H9 (cell line): Measurements from ENCODE around the gene SP5. TPM values are rescaled to one million over a fixed set of nuclear protein-coding genes. Genes with fewer than 3 reads are reported as not detected.

Experiments
- DNase-seq: peaks from one replicate; pipeline ENCODE4 v3.0.0-alpha.2; 2017
- H2AFZ ChIP-seq: one replicate; pipeline ENCODE4 v1.6.1; 2013; ENCODE audit warnings: mild to moderate bottlenecking, low read length, control low read depth, moderate library complexity
- H2AK5ac ChIP-seq: 2 replicates; pipeline ENCODE4 v1.6.1; 2013; ENCODE audit warnings: low read length, control low read depth, mixed read lengths; ENCODE audit not compliant: insufficient read length
- H2BK120ac ChIP-seq: one replicate; pipeline ENCODE4 v1.6.1; 2013; ENCODE audit warnings: low read depth, mild to moderate bottlenecking, low read length, control low read depth, inconsistent platforms; ENCODE audit not compliant: poor library complexity, severe bottlenecking
- H2BK12ac ChIP-seq: 2 replicates; pipeline ENCODE4 v1.6.1; 2013; ENCODE audit warnings: low read length, control low read depth, mixed read lengths, low read depth; ENCODE audit not compliant: insufficient read length
- H2BK15ac ChIP-seq: 2 replicates; pipeline ENCODE4 v1.6.1; 2013; ENCODE audit warnings: low read depth, low read length, control low read depth
- H2BK20ac ChIP-seq: one replicate; pipeline ENCODE4 v1.6.1; 2013; ENCODE audit warnings: low read depth, mild to moderate bottlenecking, low read length, control low read depth, inconsistent platforms; ENCODE audit not compliant: poor library complexity, severe bottlenecking
- H2BK5ac ChIP-seq: 2 replicates; pipeline ENCODE4 v1.6.1; 2013; ENCODE audit warnings: low read length, control low read depth, mixed read lengths; ENCODE audit not compliant: insufficient read length
- H3K14ac ChIP-seq: 2 replicates; pipeline ENCODE4 v1.6.1; 2013; ENCODE audit warnings: low read length, control low read depth; ENCODE audit not compliant: insufficient read depth
- H3K18ac ChIP-seq: 2 replicates; pipeline ENCODE4 v1.6.1; 2013; ENCODE audit warnings: low read depth, mild to moderate bottlenecking, mixed read lengths, low read length, control low read depth; ENCODE audit not compliant: insufficient read length
- H3K23ac ChIP-seq: 2 replicates; pipeline ENCODE4 v1.6.1; 2013; ENCODE audit warnings: low read length, control low read depth, mixed read lengths, low read depth; ENCODE audit not compliant: insufficient read length
- H3K23me2 ChIP-seq: 2 replicates; pipeline ENCODE4 v1.6.1; 2013; ENCODE audit warnings: low read depth, mild to moderate bottlenecking, mixed read lengths, low read length, control low read depth; ENCODE audit not compliant: insufficient read length, poor library complexity, severe bottlenecking
- H3K27ac ChIP-seq: 2 replicates; pipeline ENCODE4 v1.5.1; 2013; ENCODE audit warnings: low read length, control low read depth, mixed read lengths, low read depth; ENCODE audit not compliant: insufficient read length
- H3K27me3 ChIP-seq: 2 replicates; pipeline ENCODE4 v1.6.1; 2013; ENCODE audit warnings: low read length, control low read depth, inconsistent platforms; ENCODE audit not compliant: insufficient read depth
- H3K4ac ChIP-seq: 2 replicates; pipeline ENCODE4 v1.6.1; 2013; ENCODE audit warnings: low read depth, mild to moderate bottlenecking, control low read depth, inconsistent platforms, low read length, moderate library complexity
- H3K4me1 ChIP-seq: 2 replicates; pipeline ENCODE4 v1.6.1; 2013; ENCODE audit warnings: low read length, control low read depth, inconsistent platforms; ENCODE audit not compliant: insufficient read depth
- H3K4me2 ChIP-seq: 2 replicates; pipeline ENCODE4 v1.6.1; 2013; ENCODE audit warnings: low read length, control low read depth, mixed read lengths; ENCODE audit not compliant: insufficient read length, insufficient read depth
- H3K56ac ChIP-seq: 2 replicates; pipeline ENCODE4 v1.6.1; 2013; ENCODE audit warnings: low read depth, mild to moderate bottlenecking, mixed read lengths, low read length, control low read depth; ENCODE audit not compliant: insufficient read length
- H3K79me1 ChIP-seq: 2 replicates; pipeline ENCODE4 v1.6.1; 2013; ENCODE audit warnings: low read depth, mild to moderate bottlenecking, moderate library complexity, low read length, control low read depth, inconsistent platforms; ENCODE audit not compliant: insufficient read depth, poor library complexity, severe bottlenecking
- H3K79me2 ChIP-seq: 2 replicates; pipeline ENCODE4 v1.6.1; 2013; ENCODE audit warnings: low read length, control low read depth, inconsistent platforms; ENCODE audit not compliant: insufficient read depth
- H3K9ac ChIP-seq: 2 replicates; pipeline ENCODE4 v1.6.1; 2013; ENCODE audit warnings: low read length, control low read depth, mixed read lengths; ENCODE audit not compliant: insufficient read length; ENCODE audit errors: extremely low read depth
- H3K9me3 ChIP-seq: one replicate; pipeline ENCODE4 v1.6.1; 2013; ENCODE audit warnings: low read depth, low read length, inconsistent platforms; ENCODE audit not compliant: control insufficient read depth
- H3T11ph ChIP-seq: one replicate; pipeline ENCODE4 v1.6.1; 2013; ENCODE audit warnings: mild to moderate bottlenecking, low read length, control low read depth, inconsistent platforms
- H4K20me1 ChIP-seq: one replicate; pipeline ENCODE4 v1.6.1; 2013; ENCODE audit not compliant: control insufficient read depth, insufficient read length, insufficient read depth
- H4K5ac ChIP-seq: 2 replicates; pipeline ENCODE4 v1.6.1; 2013; ENCODE audit warnings: low read depth, mild to moderate bottlenecking, mixed read lengths, low read length, control low read depth; ENCODE audit not compliant: insufficient read length
- H4K8ac ChIP-seq: replicated peaks from 2 replicates; pipeline ENCODE4 v1.6.1; 2013; ENCODE audit warnings: low read length, control low read depth, mixed read lengths, low read depth; ENCODE audit not compliant: insufficient read length
- H4K91ac ChIP-seq: 2 replicates; pipeline ENCODE4 v1.6.1; 2013; ENCODE audit warnings: low read depth, mild to moderate bottlenecking, moderate library complexity, mixed read lengths, low read length, control low read depth; ENCODE audit not compliant: insufficient read length
- H3K27ac Mint-ChIP-seq, 3 experiments: 2 replicates in 2 of 3; 3 replicates in 1 of 3; pipeline ENCODE4 v1.8.0; 2020 to 2021; ENCODE audit warnings: mixed read lengths in 3 of 3, mild to moderate bottlenecking in 1 of 3, moderate library complexity in 1 of 3
- H3K27me3 Mint-ChIP-seq: 2 replicates; pipeline ENCODE4 v1.8.0; 2021; ENCODE audit warnings: low read depth, mild to moderate bottlenecking, moderate library complexity, mixed read lengths
- H3K36me3 Mint-ChIP-seq, 3 experiments: 2 replicates in 2 of 3; 3 replicates in 1 of 3; pipeline ENCODE4 v1.8.0; 2020 to 2021; ENCODE audit warnings: low read depth in 3 of 3, mixed read lengths in 3 of 3; ENCODE audit not compliant: insufficient read depth in 1 of 3
- H3K4me1 Mint-ChIP-seq, 2 experiments: 2 replicates each; pipeline ENCODE4 v1.8.0; 2020; ENCODE audit warnings: mixed read lengths in 2 of 2
- H3K4me3 Mint-ChIP-seq, 2 experiments: 2 replicates in 1 of 2; 3 replicates in 1 of 2; pipeline ENCODE4 v1.8.0; 2020 to 2021; ENCODE audit warnings: mild to moderate bottlenecking in 2 of 2, mixed read lengths in 2 of 2, moderate library complexity in 1 of 2
- H3K9me3 Mint-ChIP-seq, 2 experiments: 2 replicates in 1 of 2; 3 replicates in 1 of 2; pipeline ENCODE4 v1.8.0; 2020; ENCODE audit warnings: mild to moderate bottlenecking in 2 of 2, mixed read lengths in 2 of 2, moderate library complexity in 1 of 2
- WGBS: extraction: QIAGEN DNeasy Blood & Tissue Kit; methylation state at CpG from one replicate; pipeline ENCODE4 v1.1.7; 2013; ENCODE audit warnings: missing lambda C conversion rate, low lambda C conversion rate, mixed read lengths; ENCODE audit not compliant: insufficient read length; ENCODE audit errors: extremely low coverage; 5-methylcytosine and 5-hydroxymethylcytosine counted together
- total RNA-seq: library from RNA; stranded (reverse); gene quantifications from 2 replicates; pipeline ENCODE4 v1.2.1, GENCODE V29; 2021
- TF ChIP-seq, protein P1 (sequence below): fragments of 200-600 bp; sonication (generic); conservative IDR thresholded peaks from 3 replicates; pipeline ENCODE4 v1.8.0; 2021; ENCODE audit warnings: antibody characterized with exemption, mild to moderate bottlenecking

SP5 gene
- total RNA-seq, 1 experiment from 2014 or later: 1.7 TPM

GRCh38 chr2:170695521-170696410 is 19.4 kb upstream of the SP5 start:
- Histone ChIP-seq H2AK5ac (no peak overlapping the region), H3K4me1 (no peaks in the 10 kb centered on the region; the same call in 1 of the 2 replicates), H3K23me2 (no peaks in the 10 kb centered on the region), H3K18ac (no peak overlapping the region), H2BK12ac (no peak overlapping the region), H3K4me2 (no peak overlapping the region), H4K20me1 (no peaks in the 10 kb centered on the region), H3K27me3 (no peaks in the 10 kb centered on the region), H3T11ph (no peak overlapping the region), H2BK5ac (no peak overlapping the region), H4K8ac (no peak overlapping the region), H3K4ac (no peak overlapping the region), H3K27ac (no peak overlapping the region), H4K91ac (no peak overlapping the region), H2BK20ac (no peak overlapping the region), H3K56ac (no peak overlapping the region), H3K9ac (no peak overlapping the region), H3K79me1 (no peaks in the 10 kb centered on the region), H3K23ac (no peak overlapping the region), H3K9me3 (no peaks in the 10 kb centered on the region), H2BK15ac (no peak overlapping the region), H3K14ac (no peak overlapping the region), H2BK120ac (no peak overlapping the region), H4K5ac (no peak overlapping the region), H2AFZ (no peak overlapping the region), H3K79me2 (no peaks in the 10 kb centered on the region)
- no CpG with 5 or more reads among the region's 6 CpGs for WGBS
- TF ChIP-seq, protein P1, sequence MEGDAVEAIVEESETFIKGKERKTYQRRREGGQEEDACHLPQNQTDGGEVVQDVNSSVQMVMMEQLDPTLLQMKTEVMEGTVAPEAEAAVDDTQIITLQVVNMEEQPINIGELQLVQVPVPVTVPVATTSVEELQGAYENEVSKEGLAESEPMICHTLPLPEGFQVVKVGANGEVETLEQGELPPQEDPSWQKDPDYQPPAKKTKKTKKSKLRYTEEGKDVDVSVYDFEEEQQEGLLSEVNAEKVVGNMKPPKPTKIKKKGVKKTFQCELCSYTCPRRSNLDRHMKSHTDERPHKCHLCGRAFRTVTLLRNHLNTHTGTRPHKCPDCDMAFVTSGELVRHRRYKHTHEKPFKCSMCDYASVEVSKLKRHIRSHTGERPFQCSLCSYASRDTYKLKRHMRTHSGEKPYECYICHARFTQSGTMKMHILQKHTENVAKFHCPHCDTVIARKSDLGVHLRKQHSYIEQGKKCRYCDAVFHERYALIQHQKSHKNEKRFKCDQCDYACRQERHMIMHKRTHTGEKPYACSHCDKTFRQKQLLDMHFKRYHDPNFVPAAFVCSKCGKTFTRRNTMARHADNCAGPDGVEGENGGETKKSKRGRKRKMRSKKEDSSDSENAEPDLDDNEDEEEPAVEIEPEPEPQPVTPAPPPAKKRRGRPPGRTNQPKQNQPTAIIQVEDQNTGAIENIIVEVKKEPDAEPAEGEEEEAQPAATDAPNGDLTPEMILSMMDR: no peak
- no peak overlapping the region; a peak in 1 of 5 replicates for H3K4me3 Mint-ChIP-seq
- no peak for DNase-seq
- no peaks in the 10 kb centered on the region for H3K9me3 Mint-ChIP-seq
- no peak overlapping the region for H3K27ac Mint-ChIP-seq
- peaks cover 19 to 21% of the 10 kb centered on the region in 2 experiments for H3K4me1 Mint-ChIP-seq
- no peaks in the 10 kb centered on the region for H3K27me3 Mint-ChIP-seq
- no peaks in the 10 kb centered on the region for H3K36me3 Mint-ChIP-seq
